Stimulated activated CD8-positive, alpha-beta memory T cell treated with anti-CD3 and anti-CD28 coated beads, Interleukin-4, amount 100 ng/mL, for 4 hours (primary cell): ENCODE results near the gene C2CD4B.

Source experiments
- DNase-seq, 2 donors: peaks; one replicate each; pipeline ENCODE4 v3.0.0-alpha.2; 2020; ENCODE audit warnings: low read depth in 2 of 2, low spot score in 1 of 2

Gene C2CD4B, protein sequence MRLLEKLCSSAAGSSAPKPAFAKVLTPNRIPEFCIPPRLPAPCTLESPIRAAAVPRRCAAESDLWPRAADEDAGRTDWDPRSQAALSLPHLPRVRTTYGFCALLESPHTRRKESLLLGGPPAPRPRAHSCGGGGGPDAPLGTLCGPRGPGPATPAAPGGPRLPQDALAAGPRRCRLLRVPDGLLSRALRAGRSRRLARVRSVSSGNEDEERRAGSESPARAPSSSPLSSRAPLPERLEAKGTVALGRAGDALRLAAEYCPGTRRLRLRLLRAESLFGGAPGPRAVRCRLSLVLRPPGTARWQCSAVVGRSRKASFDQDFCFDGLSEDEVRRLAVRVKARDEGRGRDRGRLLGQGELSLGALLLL

DNA sequence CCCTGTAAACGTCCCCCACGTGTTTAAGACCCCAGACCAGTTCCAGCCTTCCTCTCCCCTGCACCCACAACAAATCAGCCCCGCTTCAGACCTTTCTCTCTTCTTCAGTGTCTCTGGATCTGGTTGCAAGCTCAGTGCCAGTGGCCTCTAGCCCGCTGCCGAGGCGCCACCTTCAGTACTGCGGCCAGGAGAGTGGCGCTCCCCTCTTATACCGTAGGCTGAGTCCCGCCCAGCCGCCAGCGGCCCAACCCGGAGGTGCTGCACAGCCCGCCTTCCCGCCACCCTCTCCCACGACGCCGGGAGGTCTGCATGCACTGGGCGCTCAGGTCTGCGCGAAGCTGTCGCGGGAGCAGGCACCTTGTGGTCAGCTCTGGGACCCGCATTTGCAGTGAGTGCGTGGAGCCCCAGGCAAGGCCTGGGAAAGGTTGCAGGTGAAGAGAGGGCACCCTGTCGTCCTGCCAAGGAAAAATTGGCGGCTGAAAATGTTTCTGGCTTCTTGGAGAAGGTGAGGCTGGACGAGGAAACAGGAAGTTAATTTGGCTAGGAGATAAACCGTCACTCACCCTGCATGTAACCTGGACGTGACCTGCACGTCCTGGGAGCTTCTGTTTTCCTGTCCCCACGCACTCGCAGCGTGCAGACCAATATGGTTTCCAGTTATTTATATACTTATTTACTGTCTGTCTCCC is at the start of gene C2CD4B:
TSS of gene C2CD4B (minus strand) at position 182 of the 689 bp plus-strand sequence. CDS start 301 bp downstream, outside the sequence.
- no peak for DNase-seq

DNA sequence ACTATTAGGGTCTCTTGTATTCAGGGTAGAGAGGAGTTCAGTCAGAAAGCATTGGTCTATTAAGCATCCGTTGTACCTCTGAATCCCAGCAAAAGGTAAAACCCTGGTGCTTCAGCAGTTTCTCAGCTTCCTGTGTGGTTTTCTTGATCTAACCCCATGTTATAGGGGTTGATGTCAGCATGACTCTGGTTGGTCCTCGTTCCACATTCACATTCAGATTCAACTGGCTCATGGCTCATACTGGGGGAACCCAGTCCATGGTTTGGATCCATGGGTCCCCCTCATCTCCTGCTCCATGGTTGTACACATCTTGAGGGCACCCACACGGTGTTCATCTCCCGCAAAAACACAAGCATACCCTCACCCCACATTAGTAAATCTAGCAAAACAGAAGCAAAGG is 47.7 kb upstream of the C2CD4B start:
- DNase-seq, result no peak

DNA sequence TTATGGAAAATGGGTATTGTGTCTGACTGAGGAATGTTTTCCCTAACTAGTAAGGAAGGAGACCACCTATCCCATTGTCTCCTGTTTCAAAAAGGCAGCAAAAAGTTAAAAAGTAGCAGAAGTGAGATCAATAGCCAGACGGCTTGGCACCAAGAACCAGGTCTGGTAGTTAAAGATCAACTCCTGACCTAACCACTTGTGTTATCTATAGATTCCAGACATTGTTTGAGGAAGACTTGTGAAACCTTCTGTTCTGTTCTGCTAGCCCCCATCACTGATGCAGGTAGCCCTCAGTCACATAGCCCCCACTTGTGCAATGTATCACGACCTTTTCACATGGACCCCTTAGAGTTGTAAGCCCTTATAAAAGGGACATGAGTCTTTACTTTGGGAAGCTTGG is 46.3 kb upstream of the C2CD4B start:
- no peak for DNase-seq

DNA sequence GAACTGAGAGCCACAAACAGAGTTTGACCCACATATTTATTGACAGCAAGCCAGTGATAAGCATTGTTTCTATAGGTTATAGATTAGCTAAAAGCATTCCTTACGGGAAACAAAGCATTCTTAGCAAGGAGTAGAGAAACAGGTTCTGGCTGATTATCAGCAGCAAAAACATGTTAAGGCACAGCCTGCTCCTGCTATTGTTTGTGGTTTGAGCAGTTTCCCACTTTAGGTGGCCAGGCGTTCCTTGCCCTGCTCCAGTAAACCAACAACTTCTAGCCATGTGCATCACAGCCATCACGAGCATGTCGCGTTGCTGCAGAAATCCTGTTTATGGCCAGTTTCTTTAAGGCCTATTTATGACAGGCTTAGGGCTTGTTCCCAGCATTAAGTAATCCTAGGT is 44.7 kb upstream of the C2CD4B start:
- DNase-seq, result no peak

DNA sequence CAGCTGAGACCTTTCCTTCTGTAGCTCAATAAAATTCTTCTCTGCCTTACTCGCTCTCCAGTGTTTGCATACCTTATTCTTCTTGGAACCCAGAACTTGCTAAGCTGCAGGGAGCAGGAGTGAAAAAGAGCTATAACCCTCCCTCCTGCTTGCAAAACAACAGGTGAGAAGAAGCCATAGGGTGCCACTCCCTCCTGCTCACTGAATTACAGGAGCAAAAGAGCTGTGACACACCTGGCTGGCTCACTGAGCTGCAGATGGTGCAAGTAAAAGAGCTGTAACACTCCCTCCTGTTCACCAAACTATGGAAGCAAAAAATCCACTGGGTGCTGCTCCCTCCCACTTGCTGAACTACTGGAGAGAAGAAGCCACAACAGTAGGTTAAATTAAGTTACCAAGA is 44.2 kb upstream of the C2CD4B start:
- no peak for DNase-seq

DNA sequence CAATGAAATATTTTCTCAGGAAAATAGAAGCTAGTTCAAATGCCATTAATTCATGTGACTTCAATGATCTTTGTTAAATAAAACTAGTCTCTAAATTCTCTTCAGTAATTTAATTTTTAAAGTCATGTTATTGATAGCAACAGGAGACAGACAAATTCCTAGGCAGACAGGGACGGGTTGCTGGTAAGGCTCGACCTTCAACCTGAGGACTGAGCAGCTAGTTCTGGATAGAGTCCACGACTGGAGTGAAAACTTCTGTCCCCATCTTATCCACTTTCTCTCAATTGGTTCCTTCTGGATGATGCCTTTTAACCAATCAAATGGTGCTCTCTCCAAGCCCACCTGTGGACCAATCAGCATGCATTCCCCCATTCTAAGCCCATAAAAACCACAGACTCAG is 43.8 kb upstream of the C2CD4B start:
- DNase-seq, result no peak

DNA sequence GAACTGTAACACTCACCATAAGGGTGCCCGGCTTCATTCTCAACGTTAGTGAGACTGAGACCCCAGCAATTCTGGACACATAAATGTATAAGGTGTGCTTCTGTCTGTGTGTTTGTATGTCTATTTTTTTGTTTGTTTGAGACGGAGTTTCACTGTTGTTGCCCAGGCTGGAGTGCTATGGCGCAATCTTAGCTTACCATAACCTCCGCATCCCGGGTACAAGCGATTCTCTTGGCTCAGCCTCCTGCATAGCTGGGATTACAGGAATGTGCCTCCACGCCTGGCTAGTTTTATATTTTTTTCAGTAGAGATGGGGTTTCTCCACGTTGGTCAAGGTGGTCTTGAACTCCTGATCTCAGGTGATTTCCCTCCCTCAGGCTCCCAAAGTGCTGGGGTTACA is 43.3 kb upstream of the C2CD4B start:
- no peak for DNase-seq

DNA sequence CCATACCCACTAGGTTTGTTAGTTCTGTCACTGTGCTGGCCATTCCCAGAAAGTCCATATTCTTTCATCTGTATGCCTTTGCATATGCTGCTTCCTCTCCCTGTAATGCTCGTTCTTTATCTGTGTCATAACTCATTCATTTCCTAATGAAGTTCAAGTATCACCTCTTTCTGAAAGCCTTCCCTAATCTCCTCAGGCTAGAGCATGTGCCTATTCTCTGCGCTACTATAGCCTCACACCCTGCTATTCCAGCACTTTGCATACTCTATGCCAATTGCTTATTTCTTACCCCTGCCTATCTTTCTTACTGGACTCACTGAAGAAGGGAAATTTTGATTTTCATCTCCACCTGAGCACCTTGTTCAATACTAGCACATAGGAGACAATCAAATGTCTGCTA is 25.6 kb upstream of the C2CD4B start:
- no peak for DNase-seq

DNA sequence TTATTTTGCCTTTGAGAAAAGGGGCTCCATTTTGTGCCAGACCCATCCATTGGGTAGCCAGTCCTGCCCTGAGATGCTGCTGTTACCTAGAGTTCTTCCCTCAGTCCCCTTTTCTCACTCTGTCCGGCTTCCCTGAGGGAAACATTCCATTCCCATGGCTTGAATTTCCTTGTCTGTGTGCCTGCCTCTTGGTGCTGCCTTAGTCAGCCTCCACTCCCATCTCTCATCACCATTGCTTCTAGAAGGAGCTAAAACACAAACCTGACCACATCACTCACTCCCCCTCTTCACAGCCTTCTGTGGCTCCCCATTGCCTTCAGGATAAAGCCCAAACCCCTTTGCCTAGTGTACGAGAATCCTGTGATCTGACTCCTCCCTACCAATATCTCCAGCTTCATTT is 25.2 kb upstream of the C2CD4B start:
- no peak for DNase-seq

DNA sequence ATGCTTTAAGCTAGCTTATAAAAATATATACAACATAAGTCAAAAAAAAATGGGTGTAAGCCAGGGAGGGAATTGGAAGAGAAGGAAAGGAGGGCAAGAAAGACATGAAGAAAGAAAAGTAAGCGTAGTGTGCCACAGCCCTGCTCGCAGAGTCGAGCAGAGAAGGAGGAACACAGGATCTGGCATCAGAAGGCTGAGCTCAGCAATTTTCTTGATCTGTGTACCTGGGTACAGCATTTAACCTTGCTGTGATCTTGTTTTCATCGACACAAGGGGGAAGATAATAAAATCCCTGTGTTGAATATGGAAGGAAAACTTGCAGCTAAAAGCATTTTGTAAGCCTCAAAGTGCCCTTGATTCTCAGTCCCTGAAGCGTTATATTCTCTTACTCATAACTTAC is 23.7 kb upstream of the C2CD4B start:
- DNase-seq, result no peak

DNA sequence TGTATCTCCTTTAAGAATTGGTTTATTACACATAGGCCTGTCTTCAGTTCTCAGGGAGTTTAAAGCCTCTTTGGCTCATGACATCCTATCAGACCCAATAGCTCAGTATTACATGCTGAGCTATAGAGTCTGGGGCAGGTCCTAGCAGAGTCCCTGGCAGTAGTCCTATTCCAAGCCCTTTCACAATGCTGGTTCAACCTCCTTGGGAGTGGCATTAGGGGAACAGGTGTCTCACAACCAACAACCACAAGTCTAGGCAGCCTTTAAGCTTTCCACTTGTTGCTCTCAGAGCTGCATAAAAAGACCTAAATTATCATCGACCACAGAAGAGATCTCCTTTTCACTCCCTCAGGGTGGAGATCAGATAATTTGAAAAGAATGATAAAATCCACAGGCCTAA is 22.8 kb upstream of the C2CD4B start:
- no peak for DNase-seq

DNA sequence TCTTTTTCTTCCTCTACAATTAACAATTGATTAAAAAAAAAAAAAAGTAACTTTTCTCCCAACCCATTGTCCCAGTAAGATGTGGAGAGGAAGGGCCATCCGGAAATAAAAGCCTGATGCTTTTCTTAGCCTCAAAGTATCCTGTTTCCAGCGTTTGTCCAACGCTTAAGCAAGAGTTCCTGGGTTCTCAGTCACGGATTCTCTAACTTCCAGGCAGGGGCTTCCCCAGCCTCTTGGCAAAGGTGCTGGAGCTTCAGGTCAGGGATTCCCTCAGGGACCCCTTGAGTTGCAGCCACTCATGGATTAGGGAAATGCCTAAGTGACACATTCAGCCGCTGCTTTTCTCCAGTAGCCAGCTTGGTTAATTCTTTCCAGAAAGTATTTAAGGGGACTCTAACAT is 22.3 kb upstream of the C2CD4B start:
- no peak for DNase-seq

DNA sequence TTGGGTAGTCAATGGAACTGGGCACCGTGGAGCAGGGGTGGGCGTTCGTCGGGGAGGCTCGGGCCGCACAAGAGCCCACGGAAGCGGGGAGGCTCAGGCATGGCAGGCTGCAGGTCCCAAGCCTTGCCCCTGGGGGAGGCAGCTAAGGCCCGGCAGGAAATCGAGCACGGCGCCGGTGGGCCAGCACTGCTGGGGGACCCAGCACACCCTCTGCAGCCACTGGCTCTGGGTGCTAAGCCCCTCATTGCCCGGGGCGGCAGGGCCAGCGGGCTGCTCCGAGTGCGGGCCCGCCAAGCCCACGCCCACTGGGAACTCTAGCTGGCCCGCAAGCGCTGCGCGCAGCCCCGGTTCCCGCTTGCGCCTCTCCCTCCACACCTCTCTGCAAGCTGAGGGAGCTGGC is 21.5 kb upstream of the C2CD4B start:
- DNase-seq, result no peak

DNA sequence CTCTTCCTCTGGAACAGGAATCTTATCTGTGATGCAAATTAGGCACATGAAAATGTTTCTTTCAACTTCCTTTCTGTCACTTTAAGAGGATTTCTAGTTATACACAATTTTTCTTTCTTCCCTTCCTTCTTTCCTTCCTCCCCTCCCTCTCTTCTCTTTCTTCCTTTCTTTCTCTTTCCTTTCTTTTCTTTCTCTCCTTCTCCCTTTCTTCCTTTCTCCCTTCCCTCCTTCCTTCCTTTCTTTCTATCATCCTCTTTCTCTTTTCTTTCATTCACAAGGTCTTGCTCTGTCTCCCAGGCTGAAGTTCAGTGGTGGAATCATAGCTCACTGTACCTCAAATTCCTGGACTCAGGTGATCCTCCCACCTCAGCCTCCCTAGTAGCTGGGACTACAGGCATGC is 18.0 kb upstream of the C2CD4B start:
- DNase-seq, result no peak

DNA sequence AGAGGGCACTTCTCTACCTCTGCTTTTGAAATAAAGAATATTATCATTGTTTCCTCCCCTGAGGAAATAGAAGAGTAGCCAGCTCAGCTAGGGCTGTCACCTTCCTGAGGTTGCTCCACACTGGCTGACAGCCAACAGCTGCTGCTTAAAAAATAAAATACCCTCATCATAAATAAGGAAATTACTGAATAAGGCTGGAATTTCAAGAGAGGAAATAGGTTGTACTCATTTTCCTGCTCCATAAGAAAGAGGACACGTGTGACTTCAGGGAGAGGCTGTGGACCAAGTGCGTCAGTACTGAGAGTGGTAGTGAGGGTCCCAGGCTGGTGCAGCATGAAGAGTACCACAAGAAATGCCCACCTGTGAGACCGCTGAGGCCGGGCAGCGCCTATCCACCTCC is 8.1 kb upstream of the C2CD4B start:
- no peak for DNase-seq

DNA sequence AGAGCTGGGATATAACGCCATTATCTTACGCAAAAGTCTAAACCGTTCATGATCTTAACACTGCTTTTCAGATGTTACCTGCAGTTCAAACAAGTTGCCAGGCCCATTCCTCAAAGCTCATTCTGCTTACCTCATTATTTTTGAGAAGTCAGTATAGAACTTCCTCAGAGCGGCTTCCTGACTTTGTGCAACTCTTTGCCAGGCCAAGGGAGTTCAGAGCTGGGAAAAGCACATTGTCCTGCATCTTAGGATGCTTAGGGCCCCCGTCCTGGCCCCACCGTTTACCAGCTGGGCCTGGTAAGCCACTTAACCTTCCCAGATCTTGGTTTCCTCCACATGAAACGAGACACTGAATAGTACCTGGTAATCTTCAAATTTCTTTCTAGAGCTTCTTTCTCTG is 6.8 kb upstream of the C2CD4B start:
- no peak for DNase-seq

DNA sequence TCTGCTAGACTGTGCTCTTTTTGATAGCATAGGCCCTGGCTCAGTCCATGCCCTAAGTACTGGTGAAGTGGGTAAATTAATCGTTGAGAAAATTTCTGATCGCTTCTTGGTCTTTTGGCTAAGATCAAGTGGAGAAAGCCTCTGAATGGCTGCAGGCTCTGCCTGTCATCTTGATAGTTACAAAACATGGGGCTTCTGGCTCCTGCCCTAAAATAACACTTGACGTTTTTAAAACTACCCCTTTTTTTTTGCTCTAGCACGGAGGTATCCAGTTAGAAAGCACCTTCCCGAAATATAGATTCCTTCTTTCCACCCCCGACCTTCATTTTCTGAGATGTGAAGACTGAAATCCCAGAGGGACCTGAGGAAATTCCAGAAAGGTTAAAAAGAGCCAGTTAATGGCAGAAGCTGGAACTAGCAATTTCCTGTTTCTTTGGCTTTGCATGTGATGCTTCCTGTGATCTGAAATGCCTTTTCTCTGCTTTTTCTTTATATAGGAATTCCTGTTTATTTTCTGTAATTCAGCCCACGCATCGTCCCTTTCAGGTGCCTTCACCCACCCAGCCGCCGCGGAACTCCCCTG is 799 bp upstream of the C2CD4B start:
- no peak for DNase-seq

DNA sequence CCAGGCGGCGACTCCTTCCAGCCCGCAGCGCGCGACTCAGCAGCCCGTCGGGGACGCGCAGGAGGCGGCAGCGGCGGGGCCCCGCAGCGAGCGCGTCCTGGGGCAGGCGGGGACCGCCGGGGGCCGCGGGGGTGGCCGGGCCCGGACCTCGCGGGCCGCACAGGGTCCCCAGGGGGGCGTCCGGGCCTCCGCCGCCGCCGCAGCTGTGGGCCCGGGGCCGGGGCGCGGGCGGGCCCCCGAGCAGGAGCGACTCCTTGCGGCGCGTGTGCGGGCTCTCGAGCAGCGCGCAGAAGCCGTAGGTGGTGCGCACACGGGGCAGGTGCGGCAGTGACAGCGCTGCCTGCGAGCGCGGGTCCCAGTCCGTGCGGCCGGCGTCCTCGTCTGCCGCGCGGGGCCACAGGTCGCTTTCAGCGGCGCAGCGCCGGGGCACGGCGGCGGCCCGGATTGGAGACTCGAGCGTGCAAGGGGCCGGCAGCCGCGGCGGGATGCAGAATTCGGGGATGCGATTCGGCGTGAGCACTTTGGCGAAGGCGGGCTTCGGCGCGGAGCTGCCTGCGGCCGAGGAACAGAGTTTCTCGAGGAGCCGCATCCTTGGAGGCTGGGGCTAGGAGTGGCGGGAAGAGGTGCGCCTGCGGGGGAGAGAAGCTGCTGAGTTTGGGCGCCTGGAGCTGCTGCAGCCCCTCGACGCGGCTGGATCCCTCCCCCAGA is 535 bp downstream of the C2CD4B start:
- DNase-seq, result no peak

DNA sequence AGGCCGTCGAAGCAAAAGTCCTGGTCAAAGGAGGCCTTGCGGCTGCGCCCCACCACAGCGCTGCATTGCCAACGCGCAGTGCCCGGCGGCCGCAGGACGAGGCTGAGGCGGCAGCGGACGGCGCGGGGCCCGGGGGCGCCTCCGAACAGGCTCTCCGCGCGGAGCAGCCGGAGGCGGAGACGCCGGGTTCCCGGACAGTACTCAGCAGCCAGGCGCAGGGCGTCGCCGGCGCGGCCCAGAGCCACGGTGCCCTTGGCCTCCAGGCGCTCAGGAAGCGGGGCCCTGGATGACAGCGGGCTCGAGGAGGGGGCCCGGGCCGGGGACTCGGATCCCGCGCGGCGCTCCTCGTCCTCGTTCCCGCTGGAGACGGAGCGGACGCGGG is 1.1 kb downstream of the C2CD4B start:
- DNase-seq, result no peak

DNA sequence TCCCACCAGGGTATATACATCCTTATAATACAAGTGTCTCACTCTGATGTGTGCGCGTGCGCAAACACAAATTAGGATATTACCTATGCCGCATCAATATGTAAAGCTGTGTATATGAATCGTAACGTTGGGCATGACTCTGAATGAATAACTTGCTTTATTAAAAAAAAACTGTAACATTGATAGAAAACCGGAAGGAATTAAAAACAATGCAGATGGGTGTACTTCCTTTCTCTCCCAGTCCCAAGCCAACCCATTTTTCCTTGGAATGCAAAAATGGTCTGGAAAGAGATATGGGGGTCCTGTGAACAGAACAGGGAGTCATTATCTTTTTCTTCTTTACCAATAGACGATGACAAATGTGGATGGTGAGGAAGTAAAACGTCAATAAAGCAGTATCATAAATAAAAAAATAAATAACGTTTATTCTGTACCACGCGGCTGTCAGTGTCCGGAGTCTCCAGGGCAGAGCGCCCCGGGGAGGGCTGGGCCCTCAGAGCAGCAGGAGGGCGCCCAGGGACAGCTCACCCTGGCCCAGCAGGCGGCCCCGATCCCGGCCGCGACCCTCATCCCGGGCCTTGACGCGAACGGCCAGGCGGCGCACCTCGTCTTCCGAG is 1.6 kb downstream of the C2CD4B start:
- DNase-seq, result no peak

DNA sequence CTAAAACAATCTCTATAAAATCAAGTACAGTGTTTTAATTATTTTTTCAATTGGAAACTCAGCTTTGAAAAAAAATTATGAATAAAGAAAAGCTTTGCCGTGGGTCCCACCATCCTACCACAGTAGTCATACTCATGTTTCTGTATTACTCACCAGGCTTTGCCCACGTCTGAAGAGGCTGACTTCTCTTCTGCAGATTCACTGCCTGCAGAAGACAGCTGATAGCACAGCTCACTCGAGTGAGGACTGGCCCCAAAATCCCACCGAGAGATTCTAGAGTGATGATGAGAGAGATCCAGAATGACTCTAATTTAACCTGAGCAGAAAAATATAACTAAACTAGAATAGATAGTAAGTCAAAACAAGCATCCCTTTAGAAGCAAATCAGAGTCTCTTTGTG is 11.9 kb downstream of the C2CD4B start:
- DNase-seq, result no peak

DNA sequence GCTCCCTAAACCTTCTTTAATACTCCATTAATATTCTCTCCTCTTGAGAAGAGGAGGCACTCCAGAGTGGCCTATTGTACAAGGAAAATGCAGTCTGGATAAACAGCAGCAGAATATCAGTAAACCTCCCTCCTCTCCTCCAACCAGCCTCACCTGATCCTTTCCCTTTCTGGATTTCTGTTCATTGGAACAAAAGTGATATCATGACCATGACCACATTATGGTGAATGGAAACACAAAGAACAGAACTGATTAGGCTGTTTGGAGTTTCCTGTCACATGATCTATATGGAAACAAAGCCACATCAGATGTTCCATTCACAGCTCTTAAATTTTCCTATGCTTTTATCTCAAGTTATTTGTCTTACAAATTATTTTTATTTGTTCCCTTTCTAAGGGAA is 14.6 kb downstream of the C2CD4B start:
- DNase-seq, result no peak
